HepG2 (cell line): ENCODE results near the gene GLIS1. TPM values are rescaled to one million over a fixed set of nuclear protein-coding genes. Genes with fewer than 3 reads are reported as not detected.

Source experiments
- ATAC-seq: fragments of 200-7000 bp; cut with Tn5 transposase; 3 replicates; pipeline ENCODE4 v1.9.1; 2020; ENCODE audit warnings: mild to moderate bottlenecking, moderate library complexity
- BruUV-seq: library from RNA; stranded (reverse); fragments of 400-500 nt; replicated peaks from 2 replicates; lab custom pipeline; 2021; lab: Mats Ljungman, UMichigan
- CTCF ChIA-PET: fragments of 300-600 bp; formaldehyde crosslinking; extraction: SDS; loops from one replicate; lab custom pipeline; 2021; ENCODE audit warnings: low total read pairs, inconsistent platforms, low intra/inter-chr PET ratio; lab: Yijun Ruan, JAX
- POLR2A ChIA-PET: fragments of 350-600 bp; sonication (Branson Sonifier 250); formaldehyde crosslinking; loops from one replicate; lab custom pipeline; 2020; ENCODE audit warnings: antibody characterized with exemption, inconsistent platforms; lab: Yijun Ruan, JAX
- DNase-seq: peaks from one replicate; pipeline ENCODE4 v3.0.0-alpha.2; 2015; ENCODE audit warnings: low spot score
- FAIRE-seq: peaks from 3 replicates; lab custom pipeline; 2011; peaks lifted over from hg19 to GRCh38; lab: Jason Lieb, UNC
- H2AFZ ChIP-seq: one replicate; pipeline ENCODE4 v1.6.1; 2011; ENCODE audit warnings: low read length, inconsistent platforms
- H3K27ac ChIP-seq: fragments of 300-600 bp; 3 replicates; pipeline ENCODE4 v1.8.0; 2011; ENCODE audit warnings: mixed run types, mild to moderate bottlenecking, mixed read lengths, low read length, inconsistent platforms; ENCODE audit not compliant: insufficient read depth; ENCODE audit errors: extremely low read length
- H3K27me3 ChIP-seq, 2 experiments: fragments of 200-600 bp in 1 of 2; 2 replicates in 1 of 2; 3 replicates in 1 of 2; pipeline versions ENCODE4 v1.6.0 to v1.8.0; 2011; ENCODE audit warnings: low read length in 2 of 2, mild to moderate bottlenecking in 2 of 2, moderate library complexity in 2 of 2, inconsistent platforms in 1 of 2; ENCODE audit not compliant: insufficient read depth in 2 of 2, control insufficient read depth in 1 of 2
- H3K36me3 ChIP-seq, 2 experiments: fragments of 200-600 bp in 1 of 2; replicated peaks in 1 of 2; 2 replicates in 1 of 2; 3 replicates in 1 of 2; pipeline versions ENCODE4 v1.5.1 to v1.8.0; 2011; ENCODE audit warnings: low read length in 2 of 2, inconsistent platforms in 1 of 2; ENCODE audit not compliant: insufficient read depth in 2 of 2, control insufficient read depth in 1 of 2
- H3K4me1 ChIP-seq: 2 replicates; pipeline ENCODE4 v1.5.1; 2012; ENCODE audit warnings: low read length, inconsistent platforms; ENCODE audit not compliant: insufficient read depth
- H3K4me2 ChIP-seq: 2 replicates; pipeline ENCODE4 v1.6.0; 2011; ENCODE audit warnings: low read depth, low read length, inconsistent platforms
- H3K4me3 ChIP-seq, 3 experiments: fragments of 200-600 bp in 1 of 3; sonication (generic), shearing (Covaris generic) in 1 of 3; replicated peaks in 1 of 3; 2 replicates each; pipeline ENCODE4 v1.5.1; 2011 to 2016; ENCODE audit warnings: low read length in 3 of 3, inconsistent platforms in 2 of 3, low read depth in 2 of 3, mild to moderate bottlenecking in 2 of 3, control low read depth in 1 of 3, mixed read lengths in 1 of 3; ENCODE audit not compliant: insufficient read depth in 1 of 3
- H3K79me2 ChIP-seq: one replicate; pipeline ENCODE4 v1.6.1; 2011; ENCODE audit warnings: low read length, inconsistent platforms; ENCODE audit not compliant: insufficient read depth
- H3K9ac ChIP-seq: 2 replicates; pipeline ENCODE4 v1.6.0; 2011; ENCODE audit warnings: mild to moderate bottlenecking, low read depth, low read length, inconsistent platforms; ENCODE audit not compliant: insufficient read depth
- H3K9me3 ChIP-seq: 2 replicates; pipeline ENCODE4 v1.5.1; 2012; ENCODE audit warnings: mild to moderate bottlenecking, low read length
- H4K20me1 ChIP-seq: 2 replicates; pipeline ENCODE4 v1.6.0; 2011; ENCODE audit warnings: inconsistent platforms, mild to moderate bottlenecking, low read length, moderate library complexity; ENCODE audit not compliant: insufficient read depth
- HINFP ChIP-seq: sonication (generic); formaldehyde crosslinking; IDR thresholded peaks from 2 replicates; pipeline ENCODE4 v1.4.0; 2020; ENCODE audit warnings: low read depth, mild to moderate bottlenecking, missing genetic modification reagents
- KMT2A ChIP-seq: sonication (generic); formaldehyde crosslinking; IDR thresholded peaks from 2 replicates; pipeline ENCODE4 v1.4.0; 2020; ENCODE audit warnings: missing genetic modification reagents
- PHF8 ChIP-seq: sonication (generic); formaldehyde crosslinking; IDR thresholded peaks from 2 replicates; pipeline ENCODE4 v1.5.0; 2020; ENCODE audit warnings: missing genetic modification reagents
- RBAK ChIP-seq: sonication (generic); formaldehyde crosslinking; IDR thresholded peaks from 2 replicates; pipeline ENCODE4 v1.5.1; 2020; ENCODE audit warnings: mild to moderate bottlenecking, missing genetic modification reagents
- SMARCE1 ChIP-seq: fragments of 450-650 bp; IDR thresholded peaks from 2 replicates; pipeline ENCODE4 v1.6.1; 2017; ENCODE audit warnings: borderline replicate concordance
- TGIF2 ChIP-seq: IDR thresholded peaks from 2 replicates; pipeline ENCODE4 v1.6.1; 2016; ENCODE audit warnings: control low read depth, missing compliant biosample characterization
- ZNF350 ChIP-seq: sonication (generic); formaldehyde crosslinking; IDR thresholded peaks from 2 replicates; pipeline ENCODE4 v1.4.0; 2020; ENCODE audit warnings: mild to moderate bottlenecking, low read depth, missing genetic modification reagents, borderline replicate concordance
- ZNF382 ChIP-seq: sonication (generic); formaldehyde crosslinking; IDR thresholded peaks from 2 replicates; pipeline ENCODE4 v1.5.0; 2020; ENCODE audit warnings: missing genetic modification reagents, mild to moderate bottlenecking, borderline replicate concordance
- ZNF572 ChIP-seq: sonication (generic); formaldehyde crosslinking; IDR thresholded peaks from 2 replicates; pipeline ENCODE4 v1.5.1; 2020; ENCODE audit warnings: mild to moderate bottlenecking, missing genetic modification reagents
- ZNF577 ChIP-seq: sonication (generic); formaldehyde crosslinking; IDR thresholded peaks from 2 replicates; pipeline ENCODE4 v1.4.0; 2020; ENCODE audit warnings: mild to moderate bottlenecking, low read depth, missing genetic modification reagents, borderline replicate concordance
- ZNF672 ChIP-seq: sonication (generic); formaldehyde crosslinking; IDR thresholded peaks from 2 replicates; pipeline ENCODE4 v1.8.1; 2022; ENCODE audit warnings: missing genetic modification reagents
- in situ Hi-C: cut with HindIII; loops from 2 replicates; pipeline ENCODE4 v1.10.0; 2017; ENCODE audit warnings: low pct_unique_long_range_greater_than_20kb; ENCODE audit not compliant: extremely low pct_ligation_motif_present
- intact Hi-C: fragments of 100-400 bp; cut with micrococcal nuclease; formaldehyde crosslinking; loops from one replicate; pipeline ENCODE4 v1.10.0; 2022; ENCODE audit not compliant: unreplicated experiment
- polyA plus RNA-seq, 8 experiments: library from polyadenylated mRNA; depleted of rRNA in 3 of 8; stranded (reverse) in 7 of 8; unstranded in 1 of 8; fragments of >200 nt; fragmentation: Illumina TruSeq in 4 of 8; extraction: Trizol in 4 of 8; gene quantifications; 2 replicates each; pipeline versions ENCODE4 v1.2.1 to v1.2.3, GENCODE V29; 2011 to 2016; ENCODE audit warnings: low read depth in 4 of 8, missing spikeins in 1 of 8, mixed read lengths in 1 of 8; ENCODE audit not compliant: insufficient read depth in 1 of 8
- total RNA-seq, 5 experiments: library from RNA; depleted of rRNA; stranded (reverse); fragments of >200 nt; fragmentation: Illumina TruSeq; extraction: Trizol; gene quantifications; 2 replicates each; pipeline ENCODE4 v1.2.3, GENCODE V29; 2016; ENCODE audit warnings: low read depth in 1 of 5
- TF ChIP-seq, protein P1 (sequence below): fragments of 450-650 bp; IDR thresholded peaks from 2 replicates; pipeline ENCODE4 v1.6.1; 2017
- TF ChIP-seq, protein P2 (sequence below): IDR thresholded peaks from 2 replicates; pipeline ENCODE4 v1.6.1; 2018; ENCODE audit warnings: missing genetic modification reagents

The GLIS1 gene
- total and polyA plus RNA-seq, 2 of the 13 experiments (the other 11 are each of a cell fraction or from before 2014, with no cell fraction given), result 0.03 TPM; not detected in 1

DNA sequence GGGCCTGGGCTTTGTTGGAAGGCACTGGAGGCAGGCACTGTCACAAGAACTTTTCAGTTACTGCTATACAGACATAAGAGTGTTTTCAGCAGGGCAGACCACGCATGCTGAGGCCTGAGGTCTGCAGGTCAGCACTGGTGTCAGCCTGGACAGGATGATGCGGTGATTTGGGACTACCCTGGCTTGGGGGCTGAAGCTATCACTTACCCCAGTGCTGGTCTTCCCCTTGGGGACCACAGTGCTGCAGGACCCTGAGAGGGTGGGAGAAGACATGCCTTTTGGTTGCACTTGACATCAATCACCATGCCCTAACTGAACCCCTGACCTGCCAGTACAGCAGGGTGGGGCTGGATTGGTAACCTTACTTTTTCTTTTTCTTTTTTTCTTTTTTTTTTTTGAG, 270.6 kb downstream of the GLIS1 start (continued):
- TF ChIP-seq ZNF382 (CRISPR knock-in tag) (no peak), SMARCE1 (no peak), ZNF672 (CRISPR knock-in tag) (no peak)

GRCh38 chr1:53467391-53467790, 271.6 kb downstream of the GLIS1 start:
- Histone ChIP-seq H3K9ac (no peak overlapping the region), H4K20me1 (no peaks in the 10 kb centered on the region), H3K4me1 (no peaks in the 10 kb centered on the region), H3K79me2 (no peaks in the 10 kb centered on the region), H2AFZ (no peak overlapping the region), H3K27ac (no peak overlapping the region), H3K4me2 (no peak overlapping the region), H3K4me3 (no peak overlapping the region), H3K27me3 (peaks cover 3 to 25% of the 10 kb centered on the region in 2 experiments; a peak in 3 of 5 replicates), H3K9me3 (no peaks in the 10 kb centered on the region), H3K36me3 (no peaks in the 10 kb centered on the region)
- ATAC-seq (no peak), DNase-seq (no peak), FAIRE-seq (no peak)
- intact Hi-C loops (no loop called here), in situ Hi-C loops (no loop called here)
- POLR2A ChIA-PET, result no interaction called here
- TF ChIP-seq KMT2A (CRISPR knock-in tag) (no peak), ZNF350 (CRISPR knock-in tag) (no peak), TGIF2 (no peak), ZNF572 (no peak), HINFP (no peak), PHF8 (CRISPR knock-in tag) (no peak), RBAK (CRISPR knock-in tag) (no peak), ZNF577 (CRISPR knock-in tag) (no peak)
- TF ChIP-seq, protein P1, sequence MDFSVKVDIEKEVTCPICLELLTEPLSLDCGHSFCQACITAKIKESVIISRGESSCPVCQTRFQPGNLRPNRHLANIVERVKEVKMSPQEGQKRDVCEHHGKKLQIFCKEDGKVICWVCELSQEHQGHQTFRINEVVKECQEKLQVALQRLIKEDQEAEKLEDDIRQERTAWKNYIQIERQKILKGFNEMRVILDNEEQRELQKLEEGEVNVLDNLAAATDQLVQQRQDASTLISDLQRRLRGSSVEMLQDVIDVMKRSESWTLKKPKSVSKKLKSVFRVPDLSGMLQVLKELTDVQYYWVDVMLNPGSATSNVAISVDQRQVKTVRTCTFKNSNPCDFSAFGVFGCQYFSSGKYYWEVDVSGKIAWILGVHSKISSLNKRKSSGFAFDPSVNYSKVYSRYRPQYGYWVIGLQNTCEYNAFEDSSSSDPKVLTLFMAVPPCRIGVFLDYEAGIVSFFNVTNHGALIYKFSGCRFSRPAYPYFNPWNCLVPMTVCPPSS, result no peak
- TF ChIP-seq, protein P2, sequence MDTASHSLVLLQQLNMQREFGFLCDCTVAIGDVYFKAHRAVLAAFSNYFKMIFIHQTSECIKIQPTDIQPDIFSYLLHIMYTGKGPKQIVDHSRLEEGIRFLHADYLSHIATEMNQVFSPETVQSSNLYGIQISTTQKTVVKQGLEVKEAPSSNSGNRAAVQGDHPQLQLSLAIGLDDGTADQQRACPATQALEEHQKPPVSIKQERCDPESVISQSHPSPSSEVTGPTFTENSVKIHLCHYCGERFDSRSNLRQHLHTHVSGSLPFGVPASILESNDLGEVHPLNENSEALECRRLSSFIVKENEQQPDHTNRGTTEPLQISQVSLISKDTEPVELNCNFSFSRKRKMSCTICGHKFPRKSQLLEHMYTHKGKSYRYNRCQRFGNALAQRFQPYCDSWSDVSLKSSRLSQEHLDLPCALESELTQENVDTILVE, result no peak
- BruUV-seq, result no TSS peak
- CTCF ChIA-PET, result no interaction called here
